Fibroblast of the aortic adventitia (primary cell): ENCODE measurements around the gene LELP1. TPM values are rescaled to one million over a fixed set of nuclear protein-coding genes. Genes with fewer than 3 reads are reported as not detected.

Experiments
- DNase-seq: peaks from one replicate; pipeline ENCODE4 v3.0.0-alpha.2; 2010; ENCODE audit warnings: low read depth
- H3K4me3 ChIP-seq: 2 replicates; pipeline ENCODE4 v1.5.1; 2011; ENCODE audit warnings: low read depth, mild to moderate bottlenecking, control low read depth, low read length, moderate library complexity
- CTCF ChIP-seq: IDR thresholded peaks from 2 replicates; pipeline ENCODE4 v1.5.1; 2011; ENCODE audit warnings: mild to moderate bottlenecking, low read length, control low read depth, inconsistent platforms; ENCODE audit not compliant: insufficient read depth
- total RNA-seq: library from RNA; depleted of rRNA; stranded (reverse); fragments of >200 nt; gene quantifications from 2 replicates; pipeline ENCODE4 v1.2.3, GENCODE V29; 2012; ENCODE audit warnings: low replicate concordance

Gene LELP1
- total RNA-seq, 1 donor: not detected

DNA sequence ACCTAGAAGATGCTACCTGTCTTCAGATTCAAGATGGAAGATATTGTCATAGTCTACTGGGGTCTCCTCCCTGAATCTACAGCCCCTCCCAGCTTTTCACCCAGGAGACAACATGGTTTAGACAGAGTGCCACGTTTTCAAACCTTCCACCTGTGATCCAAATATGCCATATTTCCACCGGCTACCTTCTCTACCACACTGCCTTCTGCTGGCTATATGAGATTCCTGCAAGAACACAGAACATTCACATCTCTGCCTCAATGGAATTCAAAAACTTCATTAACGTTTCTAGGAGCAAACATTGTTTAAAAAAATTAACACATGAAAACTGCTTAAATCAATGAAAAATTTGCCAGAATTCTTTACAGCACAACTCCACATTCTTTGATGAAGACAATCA, 12.9 kb upstream of the LELP1 start:
- H3K4me3 ChIP-seq: no peak overlapping the region
- no peak for TF ChIP-seq CTCF
- no peak for DNase-seq

GRCh38 chr1:153192697-153193096, 10.5 kb upstream of the LELP1 start:
- H3K4me3 ChIP-seq: no peak overlapping the region
- DNase-seq: no peak
- TF ChIP-seq CTCF: peak; percentile 5

- no peak overlapping the region for H3K4me3 ChIP-seq
- no peak for DNase-seq
- TF ChIP-seq CTCF: no peak
These were observed 8.7 kb upstream of the LELP1 start for GRCh38 chr1:153194331-153195050.

GRCh38 chr1:153195216-153195615, 8.0 kb upstream of the LELP1 start:
- TF ChIP-seq CTCF: no peak
- DNase-seq: no peak
- no peak overlapping the region for H3K4me3 ChIP-seq

- TF ChIP-seq CTCF: no peak
- no peak overlapping the region for H3K4me3 ChIP-seq
- DNase-seq: peak; percentile 15
These were observed 1.2 kb upstream of the LELP1 start for GRCh38 chr1:153202006-153202405.

GRCh38 chr1:153206631-153207030, 3.4 kb downstream of the LELP1 start:
- no peak overlapping the region for H3K4me3 ChIP-seq
- no peak for TF ChIP-seq CTCF
- DNase-seq: no peak

DNA sequence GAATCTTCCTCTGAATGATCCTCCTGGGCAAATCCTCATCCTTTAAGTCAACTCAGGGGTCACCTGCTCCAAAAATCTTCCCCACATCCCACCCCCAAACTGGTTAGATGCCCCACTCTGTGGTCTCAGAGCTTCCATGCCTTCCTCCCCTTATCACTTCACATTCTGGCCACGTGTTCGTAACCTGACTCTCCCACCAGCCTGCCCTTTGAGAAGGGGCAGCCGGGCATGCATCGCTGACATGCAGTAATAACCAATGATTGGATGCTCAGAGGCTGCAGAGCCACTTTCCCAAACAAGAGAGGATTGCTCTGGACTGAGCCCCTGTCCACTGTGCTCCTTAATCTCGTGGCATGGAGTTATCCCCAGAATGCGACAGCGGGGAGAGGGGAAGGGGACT, 7.0 kb downstream of the LELP1 start:
- H3K4me3 ChIP-seq: no peak overlapping the region
- DNase-seq: no peak
- TF ChIP-seq CTCF: no peak
